GM18517 (cell line): ENCODE data around the gene GSK3B.

Source experiments
- ATAC-seq: cut with Tn5 transposase; IDR thresholded peaks from one replicate; pipeline ENCODE4 v1.9.1; 2021; ENCODE audit warnings: mild to moderate bottlenecking, moderate library complexity; ENCODE audit not compliant: unreplicated experiment

The GSK3B gene

GRCh38 chr3:120098710-120099109 lies 4.5 kb upstream of the GSK3B start:
- no peak for ATAC-seq

GRCh38 chr3:120095979-120096426 lies 1.8 kb upstream of the GSK3B start:
- no peak for ATAC-seq

GRCh38 chr3:120095226-120095978 lies 1.2 kb upstream of the GSK3B start:
- peak; percentile 41 for ATAC-seq

GRCh38 chr3:120094776-120095225 lies 554 bp upstream of the GSK3B start:
- ATAC-seq: peak; percentile 76

GRCh38 chr3:120093119-120093910 lies 932 bp downstream of the GSK3B start:
- no peak for ATAC-seq

- ATAC-seq: no peak
Observed at GRCh38 chr3:120092474-120092873, 1.8 kb downstream of the GSK3B start.

- ATAC-seq: no peak
Observed at GRCh38 chr3:120090422-120090821, 3.8 kb downstream of the GSK3B start.

GRCh38 chr3:120089089-120089488 lies 5.2 kb downstream of the GSK3B start:
- ATAC-seq: no peak

GRCh38 chr3:120088622-120089021 lies 5.6 kb downstream of the GSK3B start:
- ATAC-seq: no peak

- peak; percentile 79 for ATAC-seq
Observed at GRCh38 chr3:120081719-120082118, 12.5 kb downstream of the GSK3B start.

GRCh38 chr3:120080836-120081235 lies 13.4 kb downstream of the GSK3B start:
- ATAC-seq: no peak

GRCh38 chr3:120077731-120078130 lies 16.5 kb downstream of the GSK3B start:
- no peak for ATAC-seq

- no peak for ATAC-seq
Observed at GRCh38 chr3:120072867-120073525, 21.3 kb downstream of the GSK3B start.

GRCh38 chr3:120071259-120071658 lies 23.0 kb downstream of the GSK3B start:
- ATAC-seq: no peak

- no peak for ATAC-seq
Observed at GRCh38 chr3:120070263-120070981, 23.8 kb downstream of the GSK3B start.

- no peak for ATAC-seq
Observed at GRCh38 chr3:120067083-120067482, 27.2 kb downstream of the GSK3B start.

- ATAC-seq: no peak
Observed at GRCh38 chr3:120066634-120067033, 27.6 kb downstream of the GSK3B start.

GRCh38 chr3:120064641-120065040 lies 29.6 kb downstream of the GSK3B start:
- ATAC-seq: no peak

GRCh38 chr3:120062474-120062873 lies 31.8 kb downstream of the GSK3B start:
- ATAC-seq: no peak

GRCh38 chr3:120059081-120059864 lies 35.0 kb downstream of the GSK3B start:
- no peak for ATAC-seq
